Activated B cell treated with CpG ODN at 0.5 μM for 24 hours (primary cell): ENCODE data around the gene SCFD1. TPM values are rescaled to one million over a fixed set of nuclear protein-coding genes. Genes with fewer than 3 reads are reported as not detected.
"Not testable (repeated sequence)": the region's sequence is repeated elsewhere in the genome, so short reads cannot be mapped to it uniquely, and the experiment has no call there.

Source experiments
- ATAC-seq: fragments of 200-7000 bp; cut with Tn5 transposase; one replicate; pipeline ENCODE4 v1.10.0; 2021; ENCODE audit warnings: low read depth, mild to moderate bottlenecking, moderate library complexity
- CTCF ChIA-PET: fragments of 350-600 bp; sonication (Branson Sonifier 250); formaldehyde crosslinking; loops from one replicate; lab custom pipeline; 2021; ENCODE audit warnings: antibody characterized with exemption; lab: Charles Lee
- POLR2A ChIA-PET: fragments of 350-600 bp; sonication (Branson Sonifier 250); formaldehyde crosslinking; loops from one replicate; lab custom pipeline; 2021; ENCODE audit warnings: antibody characterized with exemption; lab: Charles Lee
- DNase-seq: peaks from one replicate; pipeline ENCODE4 v3.0.0; 2022
- H3K27ac Mint-ChIP-seq: one replicate; pipeline ENCODE4 v1.8.0; 2020; ENCODE audit warnings: mixed read lengths
- H3K27me3 Mint-ChIP-seq: one replicate; pipeline ENCODE4 v1.8.0; 2021; ENCODE audit warnings: mixed read lengths
- H3K36me3 Mint-ChIP-seq: one replicate; pipeline ENCODE4 v1.8.0; 2021; ENCODE audit warnings: low read depth, mixed read lengths
- H3K4me1 Mint-ChIP-seq: one replicate; pipeline ENCODE4 v1.8.0; 2021; ENCODE audit warnings: mixed read lengths
- H3K4me3 Mint-ChIP-seq: one replicate; pipeline ENCODE4 v1.8.0; 2020; ENCODE audit warnings: mild to moderate bottlenecking, mixed read lengths
- H3K9me3 Mint-ChIP-seq: one replicate; pipeline ENCODE4 v1.8.0; 2020; ENCODE audit warnings: mixed read lengths
- CTCF ChIP-seq: fragments of 200-600 bp; IDR thresholded peaks from one replicate; pipeline ENCODE4 v1.8.0; 2022; ENCODE audit warnings: antibody characterized with exemption, mild to moderate bottlenecking
- intact Hi-C: fragments of 100-400 bp; cut with micrococcal nuclease; formaldehyde crosslinking; loops from one replicate; pipeline ENCODE4 v1.15.1; 2024
- total RNA-seq: library from RNA; stranded (reverse); gene quantifications from 2 replicates; pipeline ENCODE4 v1.2.3, GENCODE V29; 2022

SCFD1 gene
- total RNA-seq, 1 donor from 2014 or later, result 83.6 TPM

GRCh38 chr14:30673071-30673470 lies 51.0 kb downstream of the SCFD1 start:
- no peak overlapping the region for H3K27ac Mint-ChIP-seq
- no peak overlapping the region for H3K4me3 Mint-ChIP-seq
- intact Hi-C loops, result no loop called here
- ATAC-seq (no peak), DNase-seq (no peak)
- TF ChIP-seq CTCF, result no peak
- POLR2A ChIA-PET, result no interaction called here
- H3K4me1 Mint-ChIP-seq, result no peaks in the 10 kb centered on the region
- H3K9me3 Mint-ChIP-seq, result no peaks in the 10 kb centered on the region
- CTCF ChIA-PET, result no interaction called here
- H3K36me3 Mint-ChIP-seq, result peaks cover 53% of the 10 kb centered on the region
- H3K27me3 Mint-ChIP-seq, result no peaks in the 10 kb centered on the region

GRCh38 chr14:30678926-30679431 lies 56.9 kb downstream of the SCFD1 start:
- no peak overlapping the region for H3K4me3 Mint-ChIP-seq
- no peak overlapping the region for H3K27ac Mint-ChIP-seq

GRCh38 chr14:30680036-30680435 lies 57.9 kb downstream of the SCFD1 start:
- ChIA-PET CTCF (no interaction called here), POLR2A (no interaction called here)
- no peak for TF ChIP-seq CTCF
- intact Hi-C loops, result no loop called here
- DNase-seq (no peak), ATAC-seq (no peak)
- Mint-ChIP-seq H3K4me1 (no peaks in the 10 kb centered on the region), H3K4me3 (no peak overlapping the region), H3K9me3 (no peaks in the 10 kb centered on the region), H3K36me3 (peaks cover 68% of the 10 kb centered on the region), H3K27ac (no peak overlapping the region), H3K27me3 (no peaks in the 10 kb centered on the region)

More at GRCh38 chr14:30678926-30679431, 56.9 kb downstream of the SCFD1 start:
- Mint-ChIP-seq H3K27me3 (no peaks in the 10 kb centered on the region), H3K4me1 (no peaks in the 10 kb centered on the region), H3K9me3 (no peaks in the 10 kb centered on the region), H3K36me3 (peaks cover 69% of the 10 kb centered on the region)
- intact Hi-C loops, result no loop called here
- CTCF ChIA-PET, result no interaction called here
- DNase-seq, result no peak
- POLR2A ChIA-PET, result no interaction called here
- no peak for TF ChIP-seq CTCF
- no peak for ATAC-seq

- H3K27ac Mint-ChIP-seq, POLR2A ChIA-PET, intact Hi-C loops, DNase-seq, H3K27me3 Mint-ChIP-seq, H3K4me3 Mint-ChIP-seq, ATAC-seq, H3K9me3 Mint-ChIP-seq, H3K4me1 Mint-ChIP-seq: not testable (repeated sequence)
- CTCF ChIA-PET, result interaction anchor here (1.4 kb wide), 1 partner anchor 32 kb away, joined by 3 read pairs; no protein-coding TSS in a partner anchor
- H3K36me3 Mint-ChIP-seq, result peaks cover 62% of the 10 kb centered on the region
Observed at GRCh38 chr14:30680776-30681175, 58.7 kb downstream of the SCFD1 start.

GRCh38 chr14:30681752-30682355 lies 59.7 kb downstream of the SCFD1 start:
- TF ChIP-seq CTCF, result no peak
- no peaks in the 10 kb centered on the region for H3K27me3 Mint-ChIP-seq
- H3K4me3 Mint-ChIP-seq, result no peak overlapping the region
- no peaks in the 10 kb centered on the region for H3K4me1 Mint-ChIP-seq
- intact Hi-C loops, result no loop called here
- no peaks in the 10 kb centered on the region for H3K9me3 Mint-ChIP-seq
- H3K27ac Mint-ChIP-seq, result no peak overlapping the region
- ChIA-PET CTCF (interaction anchor here (0.8 to 1.4 kb wide), 2 partner anchors 24 to 31 kb away, joined by 3 read pairs; no protein-coding TSS in a partner anchor), POLR2A (no interaction called here)
- DNase-seq (no peak), ATAC-seq (no peak)
- H3K36me3 Mint-ChIP-seq, result peaks cover 52% of the 10 kb centered on the region

GRCh38 chr14:30690487-30691355 lies 68.6 kb downstream of the SCFD1 start:
- H3K27ac Mint-ChIP-seq, H3K4me3 Mint-ChIP-seq, H3K9me3 Mint-ChIP-seq, CTCF ChIA-PET, intact Hi-C loops, H3K27me3 Mint-ChIP-seq, DNase-seq, H3K4me1 Mint-ChIP-seq, ATAC-seq, POLR2A ChIA-PET: not testable (repeated sequence)
- peaks cover 30% of the 10 kb centered on the region for H3K36me3 Mint-ChIP-seq
